Activated CD4-positive, CD25-positive, alpha-beta regulatory T cell treated with anti-CD3 and anti-CD28 coated beads, Interleukin-2, amount 50 U/mL, for 16 hours (primary cell): ENCODE data around the gene RERE.

Experiments
- DNase-seq: peaks from one replicate; pipeline ENCODE4 v3.0.0-alpha.2; 2020; ENCODE audit warnings: low read depth, low spot score

The RERE gene

DNA sequence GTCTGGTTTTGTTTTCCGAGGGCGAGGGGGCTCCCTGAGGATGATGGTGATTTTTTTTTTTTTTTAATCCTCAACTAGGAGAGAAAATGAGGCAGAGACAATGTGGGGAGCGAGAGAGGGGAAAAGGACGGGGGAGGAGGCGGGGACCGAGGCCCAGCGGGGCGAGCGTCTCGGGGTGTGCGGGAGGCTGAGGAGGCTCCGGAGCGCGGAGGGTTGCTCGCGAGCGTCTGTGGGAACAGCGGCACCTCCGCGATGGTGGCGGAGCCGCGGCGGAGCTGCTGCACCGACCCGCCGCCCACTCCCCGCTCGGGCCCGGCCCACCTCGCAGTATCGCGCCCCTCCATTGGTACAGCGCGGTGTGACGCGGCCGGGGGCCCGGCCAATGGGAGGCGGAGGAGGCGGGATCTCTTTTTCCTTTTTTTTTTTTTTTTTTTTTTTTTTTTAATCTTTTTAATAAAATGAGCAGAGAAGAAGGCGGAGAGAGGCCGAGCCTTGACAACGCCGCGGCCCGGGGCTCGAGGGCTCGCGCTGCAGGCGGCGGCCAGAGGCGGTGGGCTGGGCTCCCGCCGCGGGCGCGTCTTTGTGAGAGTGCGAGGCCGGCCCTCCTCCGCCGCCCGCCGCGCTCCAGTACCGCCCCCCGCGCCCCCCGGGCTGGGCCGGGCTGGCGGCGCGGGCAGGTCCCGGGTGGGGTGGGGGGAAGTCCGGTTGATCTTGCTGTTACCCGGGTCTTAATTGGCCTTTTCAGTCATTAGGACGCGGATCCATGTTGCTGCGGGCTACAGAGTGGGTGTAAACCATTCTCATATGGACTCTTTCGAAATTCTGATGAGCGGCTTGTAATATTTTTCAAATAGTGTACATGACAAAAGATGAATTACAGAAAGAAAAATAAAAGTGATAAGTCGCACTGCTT is at the start of gene RERE:
Gene RERE, minus strand, starts transcription at position 229 of the 913 bp plus-strand sequence.
- DNase-seq = peak; percentile 92

DNA sequence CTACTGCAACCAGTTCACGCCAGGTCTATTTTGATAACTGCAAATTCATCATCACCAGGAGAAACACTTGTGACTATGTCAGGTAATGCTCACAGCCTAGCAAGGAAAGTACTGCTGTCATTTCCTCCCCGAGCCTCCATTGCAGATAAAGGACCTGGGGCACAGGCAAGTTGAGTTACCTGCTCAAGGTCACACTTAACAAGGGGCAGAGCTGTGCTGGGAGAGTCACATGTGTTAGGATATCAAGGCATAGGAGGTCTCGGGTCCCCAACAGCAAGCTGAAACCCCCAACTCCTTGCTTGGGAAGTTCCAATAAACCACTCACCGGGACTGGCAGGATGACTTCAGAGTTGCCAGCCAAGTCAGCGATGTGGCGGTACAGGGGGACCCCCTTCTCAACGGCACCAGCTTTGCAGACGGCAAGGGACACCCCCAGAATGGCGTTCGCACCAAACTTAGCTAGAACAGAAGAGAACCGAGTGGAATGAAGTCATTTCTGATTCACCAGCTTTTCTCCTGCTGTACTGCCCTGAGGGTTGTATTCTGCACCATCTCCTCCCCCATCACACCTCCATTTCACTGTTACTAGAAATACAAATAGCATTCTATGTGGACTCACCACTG is 49.5 kb upstream of the RERE start:
- no peak for DNase-seq

DNA sequence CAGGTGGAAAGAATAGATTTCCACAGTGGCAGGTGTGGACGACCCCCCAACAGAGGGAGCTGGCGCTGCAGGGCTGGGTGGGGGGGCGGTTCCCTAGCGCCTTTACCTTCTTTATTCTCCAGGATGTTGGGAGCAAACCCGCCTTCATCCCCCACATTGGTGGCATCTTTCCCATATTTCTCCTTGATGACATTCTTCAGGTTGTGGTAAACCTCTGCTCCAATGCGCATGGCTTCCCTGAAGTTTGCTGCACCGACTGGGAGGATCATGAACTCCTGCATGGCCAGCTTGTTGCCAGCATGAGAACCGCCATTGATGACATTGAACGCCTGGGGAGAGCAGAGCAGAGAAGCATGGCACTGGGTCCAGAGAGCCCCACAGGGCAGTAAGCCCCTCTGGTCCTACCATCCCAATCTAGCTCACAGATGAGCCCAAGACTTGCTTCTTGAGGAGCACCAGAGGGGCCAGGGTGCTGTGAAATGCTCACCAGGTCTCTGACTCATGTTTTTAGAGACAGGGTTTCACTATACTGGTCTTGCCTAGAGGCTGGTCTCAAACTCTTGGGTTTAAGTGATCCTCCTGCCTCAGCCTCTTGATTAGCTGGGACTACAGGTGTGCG is 48.8 kb upstream of the RERE start:
- DNase-seq = no peak

DNA sequence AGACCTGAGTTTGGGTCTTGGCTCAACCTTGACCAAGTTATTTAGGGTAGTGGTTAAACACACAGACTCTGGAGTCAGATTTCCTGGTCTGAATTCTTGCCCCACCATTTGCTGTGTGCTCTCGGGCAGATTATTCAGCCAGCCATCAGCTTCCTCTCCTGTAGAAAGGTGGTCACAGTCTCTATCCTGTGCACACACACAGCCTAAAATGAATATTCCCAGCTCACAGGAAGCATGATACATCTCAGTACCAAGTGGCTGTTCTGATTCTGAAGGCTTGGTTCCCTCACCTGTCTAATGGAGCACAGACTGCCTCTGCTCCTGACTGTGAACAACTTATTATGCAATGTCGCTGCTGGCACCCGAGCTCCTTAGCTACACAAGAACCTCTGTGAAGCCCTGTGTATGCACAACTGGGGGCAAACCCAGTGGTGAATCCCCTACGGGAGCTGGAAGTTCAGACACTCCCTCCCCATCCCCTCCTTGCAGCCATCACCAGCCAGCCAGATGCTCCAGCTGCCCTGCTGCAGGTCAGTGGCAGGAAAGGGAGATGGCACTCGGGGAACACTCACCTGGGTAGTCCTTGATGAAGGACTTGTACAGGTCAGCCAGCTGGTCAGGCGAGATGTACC is 47.4 kb upstream of the RERE start:
- no peak for DNase-seq

DNA sequence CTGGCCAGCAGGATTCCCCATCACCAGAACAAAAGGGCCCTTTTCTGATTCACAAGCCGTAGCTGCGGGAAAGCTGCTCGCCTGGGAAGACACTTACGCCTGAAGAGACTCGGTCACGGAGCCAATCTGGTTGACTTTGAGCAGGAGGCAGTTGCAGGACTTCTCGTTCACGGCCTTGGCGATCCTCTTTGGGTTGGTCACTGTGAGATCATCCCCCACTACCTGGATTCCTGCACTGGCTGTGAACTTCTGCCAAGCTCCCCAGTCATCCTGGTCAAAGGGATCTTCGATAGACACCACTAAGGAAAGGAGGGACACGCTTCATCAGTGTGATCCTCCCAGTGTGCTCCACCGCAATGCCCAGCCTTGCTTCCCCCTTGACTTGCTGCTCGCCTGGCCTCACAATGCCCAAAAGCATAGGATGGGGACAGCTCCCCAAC is 46.4 kb upstream of the RERE start:
- DNase-seq = no peak

DNA sequence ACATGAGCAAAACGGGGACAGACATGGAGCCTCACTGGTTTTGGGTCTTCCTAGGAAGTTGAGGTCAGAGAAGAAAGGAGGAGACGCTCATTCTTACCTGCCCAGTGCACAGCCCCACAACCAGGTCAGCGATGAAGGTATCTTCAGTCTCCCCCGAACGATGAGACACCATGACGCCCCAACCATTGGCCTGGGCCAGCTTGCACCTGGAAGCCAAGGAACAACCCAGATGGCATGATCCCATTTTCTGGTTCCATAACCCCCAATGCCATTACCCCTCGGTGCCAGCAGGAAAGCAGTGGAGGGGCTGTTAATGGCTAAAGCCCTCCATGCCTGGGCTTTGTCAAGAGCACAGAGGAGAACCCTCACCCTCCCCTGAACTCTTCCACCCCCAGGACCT is 45.7 kb upstream of the RERE start:
- no peak for DNase-seq

DNA sequence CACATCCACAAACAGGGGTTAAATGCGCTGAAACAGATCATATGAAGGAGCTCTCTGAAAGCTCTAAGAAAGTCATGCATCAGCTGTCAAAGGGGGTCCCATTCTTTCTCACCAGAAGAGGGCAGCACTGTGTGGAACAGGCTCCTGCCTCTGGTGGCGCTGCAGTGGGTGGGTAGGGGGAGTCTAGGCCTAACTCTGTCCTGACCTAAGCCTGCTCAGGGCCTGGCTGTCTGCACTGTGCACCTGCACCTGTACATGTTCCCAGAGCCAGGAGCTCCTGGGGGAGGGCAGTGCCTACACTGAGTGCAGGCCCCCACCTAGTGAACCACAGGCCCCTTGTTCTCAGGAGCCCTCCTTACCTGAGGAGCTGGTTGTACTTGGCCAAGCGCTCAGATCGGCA is 45.1 kb upstream of the RERE start:
- DNase-seq = peak; percentile 21

DNA sequence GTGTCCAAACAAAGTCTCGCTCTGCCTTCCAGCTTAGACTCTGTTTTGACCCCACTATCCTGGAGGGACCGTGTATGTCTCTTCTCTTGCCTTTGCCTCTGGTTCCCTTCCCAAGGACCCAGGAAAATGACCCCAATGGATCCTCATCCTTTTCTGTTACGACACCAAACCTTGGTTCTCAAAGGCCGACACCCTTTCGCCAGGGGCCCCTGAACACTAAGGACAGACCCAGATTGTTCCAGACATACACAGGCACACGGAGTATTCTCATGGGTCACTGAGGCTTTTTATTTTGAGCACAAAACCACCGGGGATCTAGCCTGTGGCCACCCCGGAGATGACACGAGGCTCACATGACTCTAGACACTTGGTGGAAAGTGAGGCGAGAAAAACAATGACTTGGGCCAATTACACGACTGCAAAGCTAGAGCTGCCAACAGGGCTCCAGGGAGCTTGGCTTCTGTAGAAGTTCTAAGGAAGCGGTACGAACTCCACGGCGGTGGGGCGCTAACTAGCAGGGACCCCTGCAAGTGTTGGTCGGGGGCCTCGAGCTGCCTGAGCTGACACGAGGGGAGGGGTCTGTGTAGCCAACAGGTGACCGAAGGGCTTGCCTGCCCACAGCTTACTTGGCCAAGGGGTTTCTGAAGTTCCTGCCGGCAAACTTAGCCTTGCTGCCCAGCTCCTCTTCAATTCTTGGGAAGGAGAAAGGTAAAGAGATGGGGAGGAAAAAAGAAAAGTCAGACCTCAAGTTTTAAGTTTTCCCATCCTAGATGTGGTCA is 43.5 kb upstream of the RERE start:
- no peak for DNase-seq

DNA sequence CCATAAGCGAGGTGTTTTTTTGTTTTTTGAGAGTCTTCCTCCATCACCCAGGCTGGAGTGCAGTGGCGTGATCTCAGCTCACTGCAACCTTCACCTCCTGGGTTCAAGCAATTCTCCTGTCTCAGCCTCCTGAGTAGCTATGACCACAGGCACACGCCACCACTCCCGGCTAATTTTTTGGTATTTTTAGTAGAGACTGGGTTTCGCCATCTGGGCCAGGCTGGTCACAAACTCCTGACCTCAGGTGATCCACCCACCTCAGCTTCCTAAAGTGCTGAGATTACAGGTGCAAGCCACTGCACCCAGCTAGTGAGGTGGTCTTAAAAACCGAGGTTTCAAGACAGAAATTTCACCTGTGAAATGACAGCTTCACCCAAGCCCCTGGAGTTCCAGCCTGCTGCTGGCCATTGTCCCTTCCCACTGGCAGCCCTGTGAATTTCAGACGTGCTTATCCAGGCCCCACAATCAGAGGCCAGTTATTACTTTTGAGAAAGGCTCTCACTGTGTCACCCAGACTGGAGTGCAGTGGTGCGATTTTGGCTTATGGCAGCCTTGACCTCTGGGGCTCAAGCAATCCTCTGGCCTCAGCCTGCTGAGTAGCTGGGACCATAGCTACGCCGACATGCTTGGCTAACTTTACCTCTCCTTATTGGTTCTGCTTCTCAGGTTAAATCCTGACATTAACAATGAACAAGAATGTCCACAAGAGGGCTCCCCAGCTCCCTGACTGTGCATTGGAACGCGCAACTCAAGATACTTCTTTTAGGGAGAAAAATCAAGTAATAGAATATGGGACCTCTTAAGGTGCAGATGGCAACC is 41.7 kb upstream of the RERE start:
- peak; percentile 21 for DNase-seq

DNA sequence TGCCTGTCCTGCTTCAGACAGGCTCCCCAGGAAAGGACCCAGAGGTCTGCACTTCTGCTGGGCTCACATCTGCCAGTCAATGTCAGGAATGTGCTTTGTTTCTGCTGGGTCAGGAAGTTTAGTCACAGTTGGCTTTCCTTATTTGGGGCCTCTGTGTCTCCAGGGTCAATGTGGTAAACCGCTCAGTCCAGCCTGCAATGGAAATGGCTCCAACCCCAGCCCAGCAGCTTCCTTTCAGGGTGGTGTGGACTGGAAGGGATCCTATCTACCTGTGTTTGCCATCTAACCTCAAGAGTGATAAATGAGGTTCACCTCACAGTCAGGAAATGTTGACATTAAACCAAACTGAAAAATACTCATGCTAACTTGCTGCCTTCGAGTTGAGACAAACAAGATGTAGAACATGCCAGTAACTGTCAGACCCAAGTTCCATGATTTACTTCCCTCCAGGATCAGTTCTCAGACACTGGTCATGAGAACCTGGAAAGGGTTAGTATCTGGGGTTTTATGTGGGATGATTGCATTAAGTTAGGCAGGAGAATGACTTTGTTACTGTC is 40.8 kb upstream of the RERE start:
- no peak for DNase-seq

DNA sequence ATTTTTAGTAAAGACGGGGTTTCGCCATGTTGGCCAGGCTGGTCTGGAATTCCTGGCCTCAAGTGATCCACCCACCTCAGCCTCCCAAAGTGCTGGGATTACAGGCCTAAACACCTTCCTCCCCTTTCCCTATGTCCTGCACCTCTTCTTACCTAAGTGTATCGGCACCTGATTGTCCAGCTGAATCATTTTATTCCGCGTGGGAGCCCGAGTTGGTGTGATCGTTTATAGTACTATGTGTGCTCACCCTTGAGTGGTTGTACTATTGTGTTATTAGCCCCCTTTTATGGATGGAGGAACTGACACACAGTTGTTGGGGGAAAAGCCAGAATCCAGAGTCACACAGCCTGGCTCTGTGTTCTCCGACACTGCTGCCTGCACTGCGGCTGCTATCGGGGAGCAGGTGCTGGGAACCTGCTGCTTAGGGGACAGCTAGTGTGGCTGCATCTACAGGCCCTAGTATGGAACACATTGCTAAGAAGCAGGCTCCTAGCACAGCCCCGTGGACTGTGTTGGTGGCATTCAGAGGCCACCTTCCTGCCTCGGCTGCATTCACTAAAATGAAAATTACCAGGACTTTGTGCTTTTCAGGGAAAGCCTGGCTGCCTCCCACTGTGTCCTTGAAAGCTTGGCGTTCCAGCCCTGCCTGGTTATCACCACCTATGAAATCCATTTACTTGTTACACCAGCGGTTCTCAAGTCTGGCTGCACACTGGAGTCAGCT is 39.4 kb upstream of the RERE start:
- DNase-seq = no peak

DNA sequence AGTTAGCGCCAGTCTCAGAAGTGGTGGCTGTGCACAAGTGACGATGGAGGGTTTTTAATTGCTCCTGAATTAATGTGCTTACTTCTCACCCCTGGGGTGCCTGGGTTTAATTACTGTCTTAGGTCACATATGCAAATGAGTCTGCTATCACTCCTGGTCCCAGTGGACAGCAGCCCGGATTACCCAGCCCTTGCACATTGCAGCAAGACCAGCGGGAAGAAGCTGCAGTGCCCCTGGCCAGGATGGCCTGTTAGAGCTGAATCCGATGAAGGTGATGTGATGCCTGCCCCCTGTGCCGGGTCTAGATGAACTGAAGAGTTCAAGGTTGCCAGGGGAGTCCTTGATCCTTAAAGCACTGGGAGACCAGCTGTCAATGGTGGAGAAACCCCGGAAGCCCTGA is 36.8 kb upstream of the RERE start:
- DNase-seq = no peak

DNA sequence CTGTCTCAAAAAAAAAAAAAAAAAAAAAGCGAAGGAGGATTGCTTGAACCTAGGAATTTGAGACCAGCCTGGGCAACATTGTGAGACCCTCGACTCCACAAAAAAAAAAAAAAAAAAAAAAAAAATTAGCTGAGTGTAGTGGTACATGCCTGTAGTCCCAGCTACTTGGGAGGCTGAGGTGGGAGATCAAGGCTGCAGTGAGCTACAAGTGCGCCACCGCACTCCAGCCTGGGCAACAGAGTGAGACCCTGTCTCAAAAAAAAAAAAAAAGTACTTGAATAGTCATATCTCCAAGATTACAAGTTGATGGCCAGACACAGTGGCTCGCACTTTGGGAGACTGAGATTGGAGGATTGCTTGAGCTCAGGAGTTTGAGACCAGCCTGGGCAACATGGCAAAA is 33.6 kb upstream of the RERE start:
- no peak for DNase-seq

DNA sequence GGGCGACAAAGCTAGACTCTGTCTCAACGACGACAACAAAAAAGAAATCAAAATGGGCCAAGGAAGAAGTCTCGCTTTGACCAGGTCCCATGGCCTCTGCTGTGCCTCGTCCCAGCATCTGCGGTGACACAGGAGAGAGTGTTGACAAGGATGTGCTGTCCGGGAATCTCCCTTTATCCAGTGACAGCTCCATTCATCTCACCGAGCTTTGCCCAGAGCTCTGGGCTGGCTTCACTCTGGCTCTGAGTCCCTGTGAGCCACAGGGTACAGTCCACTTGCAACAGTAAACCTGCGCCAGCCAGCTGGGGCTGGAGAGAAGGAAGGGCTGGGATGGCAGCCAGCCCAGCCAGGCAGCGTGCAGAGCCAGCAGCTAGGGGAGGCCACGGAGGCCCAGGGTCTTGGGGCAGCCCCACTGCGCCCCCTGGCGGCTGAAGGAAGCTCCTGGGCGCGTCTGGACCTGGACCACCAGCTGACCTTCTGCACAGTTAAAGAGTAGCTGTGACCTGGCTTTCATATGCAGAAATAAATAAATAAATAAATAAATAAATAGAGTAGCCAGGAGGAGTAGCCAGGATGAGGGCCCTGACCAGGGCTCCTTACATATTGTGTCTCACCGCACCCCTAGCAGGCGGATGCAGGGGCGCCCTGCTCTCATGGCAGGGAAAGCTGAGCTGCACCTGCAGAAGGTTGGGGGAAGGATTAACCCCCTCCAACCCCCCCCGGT is 31.4 kb upstream of the RERE start:
- DNase-seq = peak; percentile 58

DNA sequence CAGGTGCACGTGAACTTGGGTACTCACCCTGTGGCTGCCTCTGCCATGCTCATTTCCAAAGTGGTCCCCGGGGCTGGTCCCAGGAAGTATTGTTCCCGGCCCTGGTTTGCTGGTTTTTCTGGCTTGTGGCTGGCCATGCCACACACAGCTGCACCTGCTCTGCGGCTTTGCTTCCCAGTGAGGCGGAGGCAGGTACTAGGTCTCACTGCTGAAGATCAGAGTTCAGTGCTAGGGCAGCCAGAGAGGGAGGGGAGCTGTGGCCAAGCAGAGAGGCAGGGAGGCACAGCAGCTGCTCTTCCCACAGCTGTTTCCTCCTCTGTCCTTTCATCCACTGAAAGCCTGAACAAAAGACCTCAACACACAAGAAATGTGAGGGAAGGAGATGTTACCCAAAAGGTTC is 30.6 kb upstream of the RERE start:
- no peak for DNase-seq

DNA sequence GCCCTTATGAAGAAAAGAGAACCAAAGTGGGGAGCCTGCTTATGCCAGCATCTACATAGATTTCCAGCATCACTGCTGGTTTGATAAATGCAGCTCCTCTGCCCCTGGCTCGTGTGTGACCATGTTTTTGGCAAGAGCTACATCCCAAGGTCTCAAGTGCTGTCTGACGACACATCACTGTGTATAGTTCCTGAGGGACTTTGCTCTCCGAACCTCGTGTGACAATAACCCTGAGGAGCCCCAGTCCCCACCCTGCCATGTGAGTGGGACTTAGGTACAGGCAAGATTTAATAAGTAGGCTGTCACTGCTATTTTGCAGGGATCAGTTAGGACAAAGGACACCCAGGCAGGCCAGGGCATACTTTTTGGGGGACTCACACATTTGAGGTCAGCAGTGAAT is 28.8 kb upstream of the RERE start:
- DNase-seq = no peak

DNA sequence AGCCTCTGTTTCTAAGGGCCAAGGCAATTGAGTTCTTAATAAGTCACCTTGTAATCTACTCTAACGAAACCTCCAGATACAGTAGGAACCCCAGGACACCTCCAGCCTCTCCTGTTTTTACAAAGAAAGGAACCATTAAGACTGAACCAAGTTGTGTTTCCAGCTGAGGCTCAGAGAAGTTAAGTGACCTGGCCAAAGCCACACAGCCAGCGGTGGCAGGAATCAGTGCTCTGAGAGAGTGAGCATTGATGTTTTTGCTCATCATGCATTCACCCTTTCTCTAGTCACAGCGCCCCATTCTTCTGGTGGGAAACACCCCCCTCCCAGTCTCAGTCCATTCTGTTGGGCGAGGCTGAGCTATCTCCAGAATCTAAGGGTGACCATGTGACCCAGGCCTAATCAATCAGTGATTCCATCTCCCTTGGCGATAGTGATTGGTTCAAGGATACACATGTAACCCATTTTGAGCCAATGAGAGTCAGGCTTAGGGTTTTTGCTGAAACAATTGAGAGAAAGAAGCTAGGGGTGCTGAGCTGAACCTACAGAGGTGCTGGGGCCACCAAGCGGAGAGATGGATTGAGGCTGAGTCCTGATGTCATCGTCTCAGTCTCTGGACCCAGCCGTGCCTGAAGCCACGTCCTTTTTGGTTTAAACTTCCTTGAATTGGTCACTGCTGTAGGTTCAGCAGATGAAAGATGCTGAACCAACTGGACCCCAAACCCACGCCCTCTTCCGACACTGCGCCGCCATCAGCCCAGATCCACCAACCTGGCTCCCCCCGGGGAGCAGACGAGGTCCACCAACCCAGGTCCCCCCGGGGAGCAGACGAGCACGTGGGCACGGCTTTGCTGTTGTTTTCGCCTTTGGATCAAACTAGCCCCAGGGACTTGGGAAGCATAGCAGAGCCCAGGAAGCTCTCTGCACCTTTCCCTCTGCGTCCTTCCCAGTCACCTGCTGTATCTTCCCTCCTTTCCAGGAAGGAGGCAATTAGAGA is 28.0 kb upstream of the RERE start:
- DNase-seq = no peak
